ENCODE measurements around the gene TMEM183A. TPM values are rescaled to one million over a fixed set of nuclear protein-coding genes. Genes with fewer than 3 reads are reported as not detected.

Gene TMEM183A
- total and polyA plus RNA-seq, 9 of the 15 experiments (the other 6 are each of a cell fraction or from before 2014, with no cell fraction given) = 23.4 to 190 (median 124) TPM

- TF ChIP-seq CTBP1 (IDR thresholded peaks at IDR 0.05; ENCODE audit: borderline replicate concordance) (0 out of 2 replicates have a peak, but pooled peaks have one; percentile 15), ATF6 (CRISPR knock-in tag; IDR thresholded peaks at IDR 0.05) (no peak), ZNF668 (CRISPR knock-in tag; IDR thresholded peaks at IDR 0.05) (no peak), HDAC2 (IDR thresholded peaks at IDR 0.05) (0 out of 2 replicates have a peak, but pooled peaks have one; percentile 31), TEAD1 (CRISPR knock-in tag; IDR thresholded peaks at IDR 0.05) (no peak), MAFK (IDR thresholded peaks at IDR 0.05; ENCODE audit: low read length) (peak; percentile 58), KLF16 (IDR thresholded peaks at IDR 0.05) (no peak), ZNF324 (CRISPR knock-in tag; IDR thresholded peaks at IDR 0.05) (no peak), ZNF3 (CRISPR knock-in tag; IDR thresholded peaks at IDR 0.05) (no peak), ZNF24 (IDR thresholded peaks at IDR 0.05) (no peak), SNIP1 (IDR thresholded peaks at IDR 0.05; ENCODE audit: low read depth) (no peak), NFIC (IDR thresholded peaks at IDR 0.05) (peak; percentile 53), MAFF (IDR thresholded peaks at IDR 0.05; ENCODE audit: low read length) (peak; percentile 63; the same call in 1 of the 2 replicates), SMAD2 (IDR thresholded peaks at IDR 0.05; ENCODE audit: low read depth, low read length) (no peak), ZEB2 (IDR thresholded peaks at IDR 0.05) (peak; percentile 75; the same call in 1 of the 2 replicates), ZNF592 (IDR thresholded peaks at IDR 0.05) (peak; percentile 65; the same call in 1 of the 2 replicates), LCOR (CRISPR knock-in tag; IDR thresholded peaks at IDR 0.05) (0 out of 2 replicates have a peak, but pooled peaks have one; percentile 9), RBM39 (optimal IDR thresholded peaks at IDR 0.05; ENCODE audit: low read depth, low read length) (no peak)
- TF ChIP-seq, protein P1, sequence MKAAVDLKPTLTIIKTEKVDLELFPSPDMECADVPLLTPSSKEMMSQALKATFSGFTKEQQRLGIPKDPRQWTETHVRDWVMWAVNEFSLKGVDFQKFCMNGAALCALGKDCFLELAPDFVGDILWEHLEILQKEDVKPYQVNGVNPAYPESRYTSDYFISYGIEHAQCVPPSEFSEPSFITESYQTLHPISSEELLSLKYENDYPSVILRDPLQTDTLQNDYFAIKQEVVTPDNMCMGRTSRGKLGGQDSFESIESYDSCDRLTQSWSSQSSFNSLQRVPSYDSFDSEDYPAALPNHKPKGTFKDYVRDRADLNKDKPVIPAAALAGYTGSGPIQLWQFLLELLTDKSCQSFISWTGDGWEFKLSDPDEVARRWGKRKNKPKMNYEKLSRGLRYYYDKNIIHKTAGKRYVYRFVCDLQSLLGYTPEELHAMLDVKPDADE (conservative IDR thresholded peaks at IDR 0.05; ENCODE audit: control insufficient read depth, low read depth, low read length) = no peak
- TF ChIP-seq, protein P2, sequence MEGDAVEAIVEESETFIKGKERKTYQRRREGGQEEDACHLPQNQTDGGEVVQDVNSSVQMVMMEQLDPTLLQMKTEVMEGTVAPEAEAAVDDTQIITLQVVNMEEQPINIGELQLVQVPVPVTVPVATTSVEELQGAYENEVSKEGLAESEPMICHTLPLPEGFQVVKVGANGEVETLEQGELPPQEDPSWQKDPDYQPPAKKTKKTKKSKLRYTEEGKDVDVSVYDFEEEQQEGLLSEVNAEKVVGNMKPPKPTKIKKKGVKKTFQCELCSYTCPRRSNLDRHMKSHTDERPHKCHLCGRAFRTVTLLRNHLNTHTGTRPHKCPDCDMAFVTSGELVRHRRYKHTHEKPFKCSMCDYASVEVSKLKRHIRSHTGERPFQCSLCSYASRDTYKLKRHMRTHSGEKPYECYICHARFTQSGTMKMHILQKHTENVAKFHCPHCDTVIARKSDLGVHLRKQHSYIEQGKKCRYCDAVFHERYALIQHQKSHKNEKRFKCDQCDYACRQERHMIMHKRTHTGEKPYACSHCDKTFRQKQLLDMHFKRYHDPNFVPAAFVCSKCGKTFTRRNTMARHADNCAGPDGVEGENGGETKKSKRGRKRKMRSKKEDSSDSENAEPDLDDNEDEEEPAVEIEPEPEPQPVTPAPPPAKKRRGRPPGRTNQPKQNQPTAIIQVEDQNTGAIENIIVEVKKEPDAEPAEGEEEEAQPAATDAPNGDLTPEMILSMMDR (IDR thresholded peaks at IDR 0.05 in 2 of 3, conservative IDR thresholded peaks at IDR 0.05 in 1 of 3; ENCODE audit: insufficient read depth in 2 of 3, low read depth in 1 of 3, low read length in 3 of 3) = peak; percentile 76 to 96 (median 80)
These were observed 8.1 kb upstream of the TMEM183A start (continued) for GRCh38 chr1:202998836-202999750.
